HFF-Myc (cell line): ENCODE data around the gene KRT82.
"Not testable (repeated sequence)": the region's sequence is repeated elsewhere in the genome, so short reads cannot be mapped to it uniquely, and the experiment has no call there.

Experiments
- DNase-seq: peaks from one replicate; pipeline ENCODE4 v3.0.0-alpha.2; 2011; ENCODE audit warnings: low read depth; ENCODE audit errors: extremely low read depth
- H3K4me3 ChIP-seq: replicated peaks from 2 replicates; pipeline ENCODE4 v1.5.1; 2011; ENCODE audit warnings: low read depth, mild to moderate bottlenecking, control low read depth, low read length
- CTCF ChIP-seq: IDR thresholded peaks from 2 replicates; pipeline ENCODE4 v1.5.1; 2012; ENCODE audit warnings: mild to moderate bottlenecking, low read depth, low read length, control low read depth; ENCODE audit errors: missing control alignments

The KRT82 gene

GRCh38 chr12:52405922-52406385, at the start of gene KRT82:
KRT82 (minus strand) TSS chr12:52406335; CDS start chr12:52406277, 58 bp downstream.
- H3K4me3 ChIP-seq = no peak within 1 kb of the TSS
- no peak for DNase-seq
- TF ChIP-seq CTCF = no peak

DNA sequence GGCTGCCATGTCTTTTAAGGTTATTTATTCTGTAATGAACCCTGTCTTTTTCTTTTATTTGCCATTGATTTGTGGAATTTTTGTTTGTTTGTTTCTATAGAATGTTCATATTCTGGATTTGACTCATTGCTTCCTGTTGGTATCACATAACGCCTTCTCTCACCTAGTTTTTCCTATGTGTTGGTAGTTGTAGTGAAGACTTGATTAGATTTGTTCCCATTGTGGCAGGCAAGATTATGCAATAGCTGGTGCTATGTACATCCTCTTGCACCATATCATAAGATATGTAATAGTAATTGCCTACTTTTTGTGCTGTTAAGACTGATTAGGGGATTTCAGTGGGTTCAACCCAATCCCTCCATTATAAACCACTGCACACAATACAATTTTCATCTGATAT, 49.7 kb upstream of the KRT82 start:
- TF ChIP-seq CTCF = no peak

DNA sequence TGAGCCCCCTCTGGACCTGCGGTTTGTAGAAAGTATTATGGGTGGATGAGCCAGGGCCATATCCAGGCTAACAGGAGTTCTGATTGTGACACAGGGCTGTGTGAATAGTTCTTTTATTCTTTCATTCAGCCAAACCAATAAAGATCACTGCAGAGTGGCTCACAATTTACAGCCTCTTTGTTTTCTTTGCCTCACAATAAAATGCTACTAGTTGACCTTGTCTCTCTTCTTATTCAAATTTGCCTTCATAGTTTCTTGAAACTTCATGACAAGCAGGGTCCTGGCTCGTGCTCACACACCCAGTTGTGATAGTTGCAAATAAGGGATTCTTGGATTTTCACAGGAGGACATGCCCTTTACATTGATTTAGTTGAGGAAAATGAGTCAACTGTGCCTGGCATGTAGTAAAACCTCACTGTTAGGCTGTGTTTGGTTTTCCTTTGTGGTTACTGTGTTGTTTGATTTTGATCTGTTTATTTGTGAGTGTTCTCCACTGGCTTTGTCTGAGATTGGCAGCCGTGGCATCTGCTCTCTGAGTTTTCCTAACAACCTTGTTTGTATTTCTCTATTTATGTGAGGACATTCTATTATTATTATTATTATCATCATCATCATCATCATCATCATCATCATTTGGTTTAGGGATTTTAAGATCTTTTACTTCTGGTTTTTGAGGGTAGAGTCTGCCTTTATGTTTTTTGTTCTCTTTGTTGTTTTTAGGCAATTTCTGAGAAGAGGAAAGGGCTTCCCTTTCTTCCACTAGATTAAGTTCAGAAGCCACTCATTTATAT, 48.5 kb upstream of the KRT82 start:
- no peak for TF ChIP-seq CTCF
- no peak for DNase-seq
- no peak overlapping the region for H3K4me3 ChIP-seq

More for the DNA sequence above, 49.7 kb upstream of the KRT82 start:
- DNase-seq = no peak
- H3K4me3 ChIP-seq = no peak overlapping the region

- no peak for TF ChIP-seq CTCF
- no peak for DNase-seq
- no peak within 1 kb of the TSS for H3K4me3 ChIP-seq
Observed at GRCh38 chr12:52452101-52452500, 46.0 kb upstream of the KRT82 start, which contains the start of gene KRT6B. KRT6B (minus strand) TSS chr12:52452146; CDS start chr12:52452078, 68 bp downstream.

DNA sequence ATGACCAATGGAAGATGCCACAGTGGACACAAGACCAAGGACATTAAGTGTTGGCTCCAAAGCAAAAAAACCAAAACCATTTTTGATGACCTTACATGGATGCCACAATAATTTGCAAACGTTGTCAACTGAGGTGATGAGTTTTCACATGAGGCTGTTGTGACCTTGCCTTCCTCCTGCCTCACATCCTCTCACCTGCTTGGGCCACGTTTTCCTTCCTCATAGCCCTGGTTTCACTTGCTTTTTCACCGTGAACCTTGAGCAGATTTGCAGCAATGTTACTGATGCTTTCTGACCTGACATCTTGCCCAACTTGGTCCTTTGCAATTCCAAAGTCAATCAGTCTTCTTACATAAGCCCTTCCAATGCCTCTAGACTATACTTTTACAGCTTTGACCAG, 42.1 kb upstream of the KRT82 start:
- no peak for DNase-seq
- no peak overlapping the region for H3K4me3 ChIP-seq
- TF ChIP-seq CTCF = no peak

DNA sequence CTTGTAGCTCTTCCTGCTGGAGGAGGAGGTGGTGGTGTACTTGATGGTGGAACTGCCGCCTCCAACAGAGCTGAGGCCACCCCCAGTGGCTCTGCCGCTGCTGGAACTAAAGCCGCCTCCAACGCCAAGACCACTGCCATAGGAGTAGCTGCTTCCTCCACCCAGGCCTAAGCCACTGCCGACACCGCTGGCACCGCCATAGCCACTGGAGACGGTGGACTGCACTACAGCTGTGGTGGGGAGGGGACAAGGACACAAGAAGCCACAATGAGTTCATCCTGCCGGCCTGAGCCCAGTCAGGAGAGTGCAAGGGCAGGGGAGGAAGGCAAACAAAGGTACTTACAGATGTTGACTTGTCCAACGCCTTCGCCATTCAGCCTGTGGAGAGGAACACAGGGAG, 41.1 kb upstream of the KRT82 start:
- not testable (repeated sequence) for DNase-seq, H3K4me3 ChIP-seq

- DNase-seq = no peak
- H3K4me3 ChIP-seq = no peak overlapping the region
- no peak for TF ChIP-seq CTCF
Observed at GRCh38 chr12:52446367-52447045, 40.4 kb upstream of the KRT82 start.
